H9 (cell line): ENCODE data around the gene TNNI3. TPM values are rescaled to one million over a fixed set of nuclear protein-coding genes. Genes with fewer than 3 reads are reported as not detected.

Source experiments
- DNase-seq: peaks from one replicate; pipeline ENCODE4 v3.0.0-alpha.2; 2017
- H2AFZ ChIP-seq: one replicate; pipeline ENCODE4 v1.6.1; 2013; ENCODE audit warnings: mild to moderate bottlenecking, low read length, control low read depth, moderate library complexity
- H2AK5ac ChIP-seq: 2 replicates; pipeline ENCODE4 v1.6.1; 2013; ENCODE audit warnings: low read length, control low read depth, mixed read lengths; ENCODE audit not compliant: insufficient read length
- H2BK120ac ChIP-seq: one replicate; pipeline ENCODE4 v1.6.1; 2013; ENCODE audit warnings: low read depth, mild to moderate bottlenecking, low read length, control low read depth, inconsistent platforms; ENCODE audit not compliant: poor library complexity, severe bottlenecking
- H2BK12ac ChIP-seq: 2 replicates; pipeline ENCODE4 v1.6.1; 2013; ENCODE audit warnings: low read length, control low read depth, mixed read lengths, low read depth; ENCODE audit not compliant: insufficient read length
- H2BK15ac ChIP-seq: 2 replicates; pipeline ENCODE4 v1.6.1; 2013; ENCODE audit warnings: low read depth, low read length, control low read depth
- H2BK20ac ChIP-seq: one replicate; pipeline ENCODE4 v1.6.1; 2013; ENCODE audit warnings: low read depth, mild to moderate bottlenecking, low read length, control low read depth, inconsistent platforms; ENCODE audit not compliant: poor library complexity, severe bottlenecking
- H2BK5ac ChIP-seq: 2 replicates; pipeline ENCODE4 v1.6.1; 2013; ENCODE audit warnings: low read length, control low read depth, mixed read lengths; ENCODE audit not compliant: insufficient read length
- H3K14ac ChIP-seq: 2 replicates; pipeline ENCODE4 v1.6.1; 2013; ENCODE audit warnings: low read length, control low read depth; ENCODE audit not compliant: insufficient read depth
- H3K18ac ChIP-seq: 2 replicates; pipeline ENCODE4 v1.6.1; 2013; ENCODE audit warnings: low read depth, mild to moderate bottlenecking, mixed read lengths, low read length, control low read depth; ENCODE audit not compliant: insufficient read length
- H3K23ac ChIP-seq: 2 replicates; pipeline ENCODE4 v1.6.1; 2013; ENCODE audit warnings: low read length, control low read depth, mixed read lengths, low read depth; ENCODE audit not compliant: insufficient read length
- H3K23me2 ChIP-seq: 2 replicates; pipeline ENCODE4 v1.6.1; 2013; ENCODE audit warnings: low read depth, mild to moderate bottlenecking, mixed read lengths, low read length, control low read depth; ENCODE audit not compliant: insufficient read length, poor library complexity, severe bottlenecking
- H3K27ac ChIP-seq: 2 replicates; pipeline ENCODE4 v1.5.1; 2013; ENCODE audit warnings: low read length, control low read depth, mixed read lengths, low read depth; ENCODE audit not compliant: insufficient read length
- H3K27me3 ChIP-seq: 2 replicates; pipeline ENCODE4 v1.6.1; 2013; ENCODE audit warnings: low read length, control low read depth, inconsistent platforms; ENCODE audit not compliant: insufficient read depth
- H3K4ac ChIP-seq: 2 replicates; pipeline ENCODE4 v1.6.1; 2013; ENCODE audit warnings: low read depth, mild to moderate bottlenecking, control low read depth, inconsistent platforms, low read length, moderate library complexity
- H3K4me1 ChIP-seq: 2 replicates; pipeline ENCODE4 v1.6.1; 2013; ENCODE audit warnings: low read length, control low read depth, inconsistent platforms; ENCODE audit not compliant: insufficient read depth
- H3K4me2 ChIP-seq: 2 replicates; pipeline ENCODE4 v1.6.1; 2013; ENCODE audit warnings: low read length, control low read depth, mixed read lengths; ENCODE audit not compliant: insufficient read length, insufficient read depth
- H3K56ac ChIP-seq: 2 replicates; pipeline ENCODE4 v1.6.1; 2013; ENCODE audit warnings: low read depth, mild to moderate bottlenecking, mixed read lengths, low read length, control low read depth; ENCODE audit not compliant: insufficient read length
- H3K79me1 ChIP-seq: 2 replicates; pipeline ENCODE4 v1.6.1; 2013; ENCODE audit warnings: low read depth, mild to moderate bottlenecking, moderate library complexity, low read length, control low read depth, inconsistent platforms; ENCODE audit not compliant: insufficient read depth, poor library complexity, severe bottlenecking
- H3K79me2 ChIP-seq: 2 replicates; pipeline ENCODE4 v1.6.1; 2013; ENCODE audit warnings: low read length, control low read depth, inconsistent platforms; ENCODE audit not compliant: insufficient read depth
- H3K9ac ChIP-seq: 2 replicates; pipeline ENCODE4 v1.6.1; 2013; ENCODE audit warnings: low read length, control low read depth, mixed read lengths; ENCODE audit not compliant: insufficient read length; ENCODE audit errors: extremely low read depth
- H3K9me3 ChIP-seq: one replicate; pipeline ENCODE4 v1.6.1; 2013; ENCODE audit warnings: low read depth, low read length, inconsistent platforms; ENCODE audit not compliant: control insufficient read depth
- H3T11ph ChIP-seq: one replicate; pipeline ENCODE4 v1.6.1; 2013; ENCODE audit warnings: mild to moderate bottlenecking, low read length, control low read depth, inconsistent platforms
- H4K20me1 ChIP-seq: one replicate; pipeline ENCODE4 v1.6.1; 2013; ENCODE audit not compliant: control insufficient read depth, insufficient read length, insufficient read depth
- H4K5ac ChIP-seq: 2 replicates; pipeline ENCODE4 v1.6.1; 2013; ENCODE audit warnings: low read depth, mild to moderate bottlenecking, mixed read lengths, low read length, control low read depth; ENCODE audit not compliant: insufficient read length
- H4K8ac ChIP-seq: replicated peaks from 2 replicates; pipeline ENCODE4 v1.6.1; 2013; ENCODE audit warnings: low read length, control low read depth, mixed read lengths, low read depth; ENCODE audit not compliant: insufficient read length
- H4K91ac ChIP-seq: 2 replicates; pipeline ENCODE4 v1.6.1; 2013; ENCODE audit warnings: low read depth, mild to moderate bottlenecking, moderate library complexity, mixed read lengths, low read length, control low read depth; ENCODE audit not compliant: insufficient read length
- H3K27ac Mint-ChIP-seq, 3 experiments: 2 replicates in 2 of 3; 3 replicates in 1 of 3; pipeline ENCODE4 v1.8.0; 2020 to 2021; ENCODE audit warnings: mixed read lengths in 3 of 3, mild to moderate bottlenecking in 1 of 3, moderate library complexity in 1 of 3
- H3K27me3 Mint-ChIP-seq: 2 replicates; pipeline ENCODE4 v1.8.0; 2021; ENCODE audit warnings: low read depth, mild to moderate bottlenecking, moderate library complexity, mixed read lengths
- H3K36me3 Mint-ChIP-seq, 3 experiments: 2 replicates in 2 of 3; 3 replicates in 1 of 3; pipeline ENCODE4 v1.8.0; 2020 to 2021; ENCODE audit warnings: low read depth in 3 of 3, mixed read lengths in 3 of 3; ENCODE audit not compliant: insufficient read depth in 1 of 3
- H3K4me1 Mint-ChIP-seq, 2 experiments: 2 replicates each; pipeline ENCODE4 v1.8.0; 2020; ENCODE audit warnings: mixed read lengths in 2 of 2
- H3K4me3 Mint-ChIP-seq, 2 experiments: 2 replicates in 1 of 2; 3 replicates in 1 of 2; pipeline ENCODE4 v1.8.0; 2020 to 2021; ENCODE audit warnings: mild to moderate bottlenecking in 2 of 2, mixed read lengths in 2 of 2, moderate library complexity in 1 of 2
- H3K9me3 Mint-ChIP-seq, 2 experiments: 2 replicates in 1 of 2; 3 replicates in 1 of 2; pipeline ENCODE4 v1.8.0; 2020; ENCODE audit warnings: mild to moderate bottlenecking in 2 of 2, mixed read lengths in 2 of 2, moderate library complexity in 1 of 2
- WGBS: extraction: QIAGEN DNeasy Blood & Tissue Kit; methylation state at CpG from one replicate; pipeline ENCODE4 v1.1.7; 2013; ENCODE audit warnings: missing lambda C conversion rate, low lambda C conversion rate, mixed read lengths; ENCODE audit not compliant: insufficient read length; ENCODE audit errors: extremely low coverage; 5-methylcytosine and 5-hydroxymethylcytosine counted together
- total RNA-seq: library from RNA; stranded (reverse); gene quantifications from 2 replicates; pipeline ENCODE4 v1.2.1, GENCODE V29; 2021
- TF ChIP-seq, protein P1 (sequence below): fragments of 200-600 bp; sonication (generic); conservative IDR thresholded peaks from 3 replicates; pipeline ENCODE4 v1.8.0; 2021; ENCODE audit warnings: antibody characterized with exemption, mild to moderate bottlenecking

The TNNI3 gene
- total RNA-seq, 1 experiment from 2014 or later = 36.9 TPM

DNA sequence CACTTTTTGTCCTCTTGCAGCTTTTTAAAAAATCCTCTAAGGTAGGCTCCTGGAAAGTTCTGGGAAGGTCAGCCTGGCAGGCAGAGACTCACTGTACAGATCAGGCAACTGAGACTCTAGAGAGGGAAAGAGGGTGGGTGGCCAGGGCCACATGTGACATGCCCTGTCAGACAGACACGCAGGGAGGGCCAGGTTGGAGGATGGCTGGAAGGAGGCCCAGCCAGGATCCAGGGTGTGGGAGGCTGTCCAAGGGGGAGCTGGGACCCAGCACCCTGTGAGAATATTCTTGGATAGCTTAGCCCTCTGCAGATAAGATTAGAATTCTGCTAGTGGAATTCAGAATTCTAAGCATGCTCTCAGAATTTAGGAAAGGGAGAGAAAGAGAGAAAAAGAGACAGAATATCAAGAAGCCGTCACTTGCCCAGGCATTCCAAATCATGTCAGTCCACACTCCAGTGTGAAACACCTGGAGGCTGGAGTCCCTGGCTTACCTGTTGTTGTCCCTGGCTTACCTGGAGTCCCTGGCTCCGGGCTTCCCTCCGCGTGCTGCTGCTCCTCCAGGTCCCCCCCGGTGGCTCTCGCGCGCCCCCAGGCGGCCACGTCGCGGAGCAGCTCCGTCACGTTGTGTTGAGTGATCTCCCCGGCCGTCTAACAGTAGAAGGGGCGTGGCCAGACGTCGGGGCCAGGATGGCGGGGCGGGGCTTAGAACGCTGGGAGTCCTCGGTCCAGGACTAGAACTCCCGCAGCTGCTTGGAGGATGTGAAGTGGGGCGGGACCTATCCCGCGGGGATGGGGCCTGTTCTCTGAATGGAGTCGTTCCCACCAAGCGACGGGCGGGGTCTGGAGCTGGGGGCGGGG is 2.8 kb upstream of the TNNI3 start:
- Mint-ChIP-seq H3K4me1 (peaks cover 18 to 27% of the 10 kb centered on the region in 2 experiments), H3K4me3 (peak overlapping the region; percentile 51 to 82), H3K27me3 (peaks cover 25% of the 10 kb centered on the region), H3K36me3 (no peaks in the 10 kb centered on the region; a peak in 1 of 7 replicates), H3K9me3 (no peaks in the 10 kb centered on the region), H3K27ac (no peak overlapping the region)
- H2AFZ ChIP-seq = no peak overlapping the region
- H3K18ac ChIP-seq = no peak overlapping the region
- no peak overlapping the region for H2BK5ac ChIP-seq
- H3K27ac ChIP-seq = no peak overlapping the region
- no peak overlapping the region for H2BK20ac ChIP-seq
- no peak overlapping the region for H3K9ac ChIP-seq
- no peak overlapping the region for H2AK5ac ChIP-seq
- H3K23ac ChIP-seq = no peak overlapping the region
- H4K8ac ChIP-seq = no peak overlapping the region
- H3K79me2 ChIP-seq = no peaks in the 10 kb centered on the region
- H3K56ac ChIP-seq = no peak overlapping the region
- no peak overlapping the region; the same call in 1 of the 2 replicates for H3K14ac ChIP-seq
- no peaks in the 10 kb centered on the region; the same call in 1 of the 2 replicates for H3K4me1 ChIP-seq
- no peak overlapping the region for H2BK120ac ChIP-seq
- H3K27me3 ChIP-seq = no peaks in the 10 kb centered on the region; the same call in 1 of the 2 replicates
- peak overlapping the region; percentile 80 for H3K4me2 ChIP-seq
- H4K91ac ChIP-seq = no peak overlapping the region
- H3K4ac ChIP-seq = no peak overlapping the region
- peak; percentile 99 for DNase-seq
- no peaks in the 10 kb centered on the region for H4K20me1 ChIP-seq
- no CpG with 5 or more reads among the region's 33 CpGs for WGBS
- no peak overlapping the region for H2BK12ac ChIP-seq
- H4K5ac ChIP-seq = no peak overlapping the region
- H3K79me1 ChIP-seq = no peaks in the 10 kb centered on the region
- no peak overlapping the region for H2BK15ac ChIP-seq
- no peak overlapping the region for H3T11ph ChIP-seq
- TF ChIP-seq, protein P1, sequence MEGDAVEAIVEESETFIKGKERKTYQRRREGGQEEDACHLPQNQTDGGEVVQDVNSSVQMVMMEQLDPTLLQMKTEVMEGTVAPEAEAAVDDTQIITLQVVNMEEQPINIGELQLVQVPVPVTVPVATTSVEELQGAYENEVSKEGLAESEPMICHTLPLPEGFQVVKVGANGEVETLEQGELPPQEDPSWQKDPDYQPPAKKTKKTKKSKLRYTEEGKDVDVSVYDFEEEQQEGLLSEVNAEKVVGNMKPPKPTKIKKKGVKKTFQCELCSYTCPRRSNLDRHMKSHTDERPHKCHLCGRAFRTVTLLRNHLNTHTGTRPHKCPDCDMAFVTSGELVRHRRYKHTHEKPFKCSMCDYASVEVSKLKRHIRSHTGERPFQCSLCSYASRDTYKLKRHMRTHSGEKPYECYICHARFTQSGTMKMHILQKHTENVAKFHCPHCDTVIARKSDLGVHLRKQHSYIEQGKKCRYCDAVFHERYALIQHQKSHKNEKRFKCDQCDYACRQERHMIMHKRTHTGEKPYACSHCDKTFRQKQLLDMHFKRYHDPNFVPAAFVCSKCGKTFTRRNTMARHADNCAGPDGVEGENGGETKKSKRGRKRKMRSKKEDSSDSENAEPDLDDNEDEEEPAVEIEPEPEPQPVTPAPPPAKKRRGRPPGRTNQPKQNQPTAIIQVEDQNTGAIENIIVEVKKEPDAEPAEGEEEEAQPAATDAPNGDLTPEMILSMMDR = peak; percentile 99
- H3K23me2 ChIP-seq = peaks cover 13% of the 10 kb centered on the region
- H3K9me3 ChIP-seq = no peaks in the 10 kb centered on the region
